A673 (cell line): ENCODE data around the gene MFSD11. TPM values are rescaled to one million over a fixed set of nuclear protein-coding genes. Genes with fewer than 3 reads are reported as not detected.
"Not testable (repeated sequence)": the region's sequence is repeated elsewhere in the genome, so short reads cannot be mapped to it uniquely, and the experiment has no call there.

Source experiments
- BruUV-seq: library from RNA; stranded (reverse); fragments of 400-500 nt; replicated peaks from 2 replicates; lab custom pipeline; 2021; lab: Mats Ljungman, UMichigan
- CTCF ChIA-PET: fragments of 300-600 bp; sonication (Branson Sonifier 250); formaldehyde crosslinking; loops from one replicate; lab custom pipeline; 2022; ENCODE audit warnings: antibody characterized with exemption; lab: Charles Lee
- POLR2A ChIA-PET: fragments of 300-600 bp; sonication (Branson Sonifier 250); formaldehyde crosslinking; loops from one replicate; lab custom pipeline; 2022; ENCODE audit warnings: antibody characterized with exemption; ENCODE audit not compliant: low non-redundant PET; lab: Charles Lee
- DNase-seq: peaks from one replicate; pipeline ENCODE4 v3.0.0-alpha.2; 2015; ENCODE audit warnings: low spot score
- H3K27ac ChIP-seq: fragments of 200-600 bp; sonication (generic); 2 replicates; pipeline ENCODE4 v1.5.1; 2016; ENCODE audit warnings: mixed run types, low read depth, mild to moderate bottlenecking, mixed read lengths, antibody characterized with exemption, low read length; ENCODE audit not compliant: poor library complexity, severe bottlenecking
- H3K27me3 ChIP-seq: fragments of 200-600 bp; sonication (generic); replicated peaks from 2 replicates; pipeline ENCODE4 v1.6.1; 2017; ENCODE audit warnings: mixed run types, low read depth, mild to moderate bottlenecking, mixed read lengths, antibody characterized with exemption, low read length; ENCODE audit not compliant: insufficient read depth, poor library complexity
- H3K36me3 ChIP-seq: fragments of 200-600 bp; sonication (generic); 2 replicates; pipeline ENCODE4 v1.6.1; 2016; ENCODE audit warnings: mixed run types, mild to moderate bottlenecking, mixed read lengths, antibody characterized with exemption, low read length; ENCODE audit not compliant: insufficient read depth, poor library complexity, severe bottlenecking
- H3K4me1 ChIP-seq: fragments of 200-600 bp; sonication (generic); 2 replicates; pipeline ENCODE4 v1.6.1; 2017; ENCODE audit warnings: mixed run types, mild to moderate bottlenecking, mixed read lengths, antibody characterized with exemption, low read length; ENCODE audit not compliant: insufficient read depth, poor library complexity, severe bottlenecking
- H3K4me3 ChIP-seq: fragments of 200-600 bp; sonication (generic); 2 replicates; pipeline ENCODE4 v1.5.1; 2016; ENCODE audit warnings: low read depth, mixed run types, mild to moderate bottlenecking, mixed read lengths, low read length; ENCODE audit not compliant: poor library complexity, severe bottlenecking
- H3K9me3 ChIP-seq: fragments of 200-600 bp; sonication (generic); 2 replicates; pipeline ENCODE4 v1.6.1; 2016; ENCODE audit warnings: mixed run types, low read depth, mild to moderate bottlenecking, mixed read lengths, antibody characterized with exemption, low read length; ENCODE audit not compliant: poor library complexity, severe bottlenecking
- CTCF ChIP-seq: fragments of 300-800, 200-600 bp; sonication (generic); conservative IDR thresholded peaks from 2 replicates; pipeline ENCODE4 v1.5.1; 2017; ENCODE audit warnings: low read depth, mild to moderate bottlenecking, antibody characterized with exemption, low read length, moderate library complexity, mixed read lengths
- EZH2 ChIP-seq: fragments of 200-600 bp; sonication (generic); IDR thresholded peaks from 2 replicates; pipeline ENCODE4 v1.6.1; 2017; ENCODE audit warnings: borderline replicate concordance, low read depth, mild to moderate bottlenecking, mixed read lengths, antibody characterized with exemption, low read length; ENCODE audit not compliant: poor library complexity, severe bottlenecking
- intact Hi-C: fragments of 100-400 bp; cut with micrococcal nuclease; formaldehyde crosslinking; loops from one replicate; pipeline ENCODE4 v1.10.0; 2022; ENCODE audit not compliant: unreplicated experiment
- total RNA-seq: library from RNA; stranded (reverse); gene quantifications from 2 replicates; pipeline ENCODE4 v1.2.3, GENCODE V29; 2021

MFSD11 gene
- total RNA-seq, 1 experiment from 2014 or later = 38.8 TPM

- no peaks in the 10 kb centered on the region for H3K36me3 ChIP-seq
- intact Hi-C loops = no loop called here
- ChIA-PET CTCF (no interaction called here), POLR2A (interaction anchor here (0.6 kb wide), 1 partner anchor 1164 kb away, joined by 13 read pairs; no protein-coding TSS in a partner anchor)
- DNase-seq = no peak
- no peak overlapping the region for H3K27ac ChIP-seq
- H3K4me1 ChIP-seq = no peaks in the 10 kb centered on the region
- no peaks in the 10 kb centered on the region for H3K27me3 ChIP-seq
- H3K9me3 ChIP-seq = no peaks in the 10 kb centered on the region
- BruUV-seq = no TSS peak
- no peak overlapping the region for H3K4me3 ChIP-seq
- TF ChIP-seq CTCF = no peak
- no peak for TF ChIP-seq EZH2
Observed at GRCh38 chr17:76801706-76802105, 63.8 kb downstream of the MFSD11 start.

GRCh38 chr17:76805319-76805718 is 67.4 kb downstream of the MFSD11 start:
- POLR2A ChIA-PET = no interaction called here
- Histone ChIP-seq H3K4me1 (no peaks in the 10 kb centered on the region), H3K4me3 (no peak overlapping the region), H3K27ac (no peak overlapping the region), H3K9me3 (no peaks in the 10 kb centered on the region), H3K36me3 (no peaks in the 10 kb centered on the region), H3K27me3 (no peaks in the 10 kb centered on the region)
- no peak for DNase-seq
- no TSS peak for BruUV-seq
- TF ChIP-seq EZH2 = no peak
- TF ChIP-seq CTCF = no peak
- intact Hi-C loops = no loop called here
- CTCF ChIA-PET = interaction anchor here (0.6 kb wide), 1 partner anchor 66 kb away, joined by 3 read pairs; no protein-coding TSS in a partner anchor

GRCh38 chr17:76806151-76806550 is 68.2 kb downstream of the MFSD11 start:
- H3K27me3 ChIP-seq, H3K4me3 ChIP-seq, H3K4me1 ChIP-seq, POLR2A ChIA-PET, H3K36me3 ChIP-seq, H3K9me3 ChIP-seq, BruUV-seq, H3K27ac ChIP-seq, DNase-seq, intact Hi-C loops: not testable (repeated sequence)
- CTCF ChIA-PET = interaction anchor here (0.6 kb wide), 1 partner anchor 67 kb away, joined by 3 read pairs; no protein-coding TSS in a partner anchor

- BruUV-seq, H3K36me3 ChIP-seq, H3K4me1 ChIP-seq, CTCF ChIA-PET, H3K4me3 ChIP-seq, H3K27me3 ChIP-seq, POLR2A ChIA-PET, intact Hi-C loops, DNase-seq, H3K9me3 ChIP-seq, H3K27ac ChIP-seq: not testable (repeated sequence)
Observed at GRCh38 chr17:76806767-76807166, 68.8 kb downstream of the MFSD11 start.
